Nephron progenitor cell (in vitro differentiated cells): Measurements from ENCODE around the gene ACADL.
"Not testable (repeated sequence)": the region's sequence is repeated elsewhere in the genome, so short reads cannot be mapped to it uniquely, and the experiment has no call there.

Experiments
- DNase-seq: peaks from one replicate; pipeline ENCODE4 v3.0.0; 2021
- H3K27ac Mint-ChIP-seq: 2 replicates; pipeline ENCODE4 v1.8.0; 2021; ENCODE audit warnings: mild to moderate bottlenecking, moderate library complexity, mixed read lengths
- H3K27me3 Mint-ChIP-seq: 2 replicates; pipeline ENCODE4 v1.8.0; 2021; ENCODE audit warnings: mild to moderate bottlenecking, low read depth, mixed read lengths; ENCODE audit not compliant: poor library complexity
- H3K36me3 Mint-ChIP-seq: 2 replicates; pipeline ENCODE4 v1.8.0; 2021; ENCODE audit warnings: low read depth, mixed read lengths
- H3K4me1 Mint-ChIP-seq: 2 replicates; pipeline ENCODE4 v1.8.0; 2021; ENCODE audit warnings: mixed read lengths
- H3K4me3 Mint-ChIP-seq: 2 replicates; pipeline ENCODE4 v1.8.0; 2021; ENCODE audit warnings: mild to moderate bottlenecking, moderate library complexity, mixed read lengths
- H3K9me3 Mint-ChIP-seq: 2 replicates; pipeline ENCODE4 v1.8.0; 2021; ENCODE audit warnings: mild to moderate bottlenecking, moderate library complexity, mixed read lengths
- CTCF ChIP-seq: fragments of 200-600 bp; sonication (generic); IDR thresholded peaks from 2 replicates; pipeline ENCODE4 v1.5.0; 2021; ENCODE audit warnings: antibody characterized with exemption

Gene ACADL

GRCh38 chr2:210189452-210190138, 35.7 kb downstream of the ACADL start:
- H3K27ac Mint-ChIP-seq: no peak overlapping the region
- no peak for TF ChIP-seq CTCF
- no peaks in the 10 kb centered on the region for H3K4me1 Mint-ChIP-seq
- H3K27me3 Mint-ChIP-seq: no peaks in the 10 kb centered on the region
- no peak overlapping the region for H3K4me3 Mint-ChIP-seq
- H3K9me3 Mint-ChIP-seq: peaks cover 31% of the 10 kb centered on the region
- DNase-seq: no peak
- H3K36me3 Mint-ChIP-seq: peaks cover 9% of the 10 kb centered on the region

- no peak for TF ChIP-seq CTCF
- Mint-ChIP-seq H3K9me3 (peaks cover 39% of the 10 kb centered on the region), H3K27me3 (no peaks in the 10 kb centered on the region), H3K27ac (no peak overlapping the region), H3K36me3 (peaks cover 17% of the 10 kb centered on the region), H3K4me3 (no peak overlapping the region), H3K4me1 (no peaks in the 10 kb centered on the region)
- no peak for DNase-seq
Measured at GRCh38 chr2:210188755-210189154, 36.5 kb downstream of the ACADL start.

GRCh38 chr2:210188190-210188589, 37.1 kb downstream of the ACADL start:
- Mint-ChIP-seq H3K27me3 (no peaks in the 10 kb centered on the region), H3K36me3 (peaks cover 22% of the 10 kb centered on the region), H3K27ac (no peak overlapping the region), H3K4me1 (no peaks in the 10 kb centered on the region), H3K9me3 (peaks cover 45% of the 10 kb centered on the region), H3K4me3 (no peak overlapping the region)
- no peak for DNase-seq
- TF ChIP-seq CTCF: no peak

- H3K9me3 Mint-ChIP-seq: peaks cover 59% of the 10 kb centered on the region
- not testable (repeated sequence) for H3K27ac Mint-ChIP-seq, H3K4me3 Mint-ChIP-seq, DNase-seq, H3K27me3 Mint-ChIP-seq
- peaks cover 35% of the 10 kb centered on the region for H3K36me3 Mint-ChIP-seq
- H3K4me1 Mint-ChIP-seq: peaks cover 12% of the 10 kb centered on the region
Measured at GRCh38 chr2:210183936-210184335, 41.3 kb downstream of the ACADL start.

GRCh38 chr2:210181606-210182088, 43.6 kb downstream of the ACADL start:
- Mint-ChIP-seq H3K9me3 (peaks cover 48% of the 10 kb centered on the region), H3K4me1 (peaks cover 12% of the 10 kb centered on the region), H3K4me3 (peak overlapping the region; percentile 32)

GRCh38 chr2:210181033-210181605, 44.1 kb downstream of the ACADL start:
- Mint-ChIP-seq H3K36me3 (peaks cover 35% of the 10 kb centered on the region), H3K4me3 (peak overlapping the region; percentile 32), H3K4me1 (peaks cover 12% of the 10 kb centered on the region), H3K9me3 (peaks cover 43% of the 10 kb centered on the region)
- H3K27ac Mint-ChIP-seq, H3K27me3 Mint-ChIP-seq, DNase-seq: not testable (repeated sequence)

More at GRCh38 chr2:210181606-210182088, 43.6 kb downstream of the ACADL start:
- H3K27me3 Mint-ChIP-seq, H3K27ac Mint-ChIP-seq: not testable (repeated sequence)
- peak; percentile 22 for DNase-seq
- H3K36me3 Mint-ChIP-seq: peaks cover 35% of the 10 kb centered on the region

- Mint-ChIP-seq H3K27me3 (peaks cover 4% of the 10 kb centered on the region), H3K4me1 (peaks cover 12% of the 10 kb centered on the region), H3K4me3 (no peak overlapping the region), H3K9me3 (peaks cover 37% of the 10 kb centered on the region), H3K36me3 (peaks cover 32% of the 10 kb centered on the region), H3K27ac (no peak overlapping the region)
- DNase-seq: no peak
- no peak for TF ChIP-seq CTCF
Measured at GRCh38 chr2:210180477-210180876, 44.8 kb downstream of the ACADL start.
